ENCODE data around the gene NKAIN2. TPM values are rescaled to one million over a fixed set of nuclear protein-coding genes. Genes with fewer than 3 reads are reported as not detected.
"Not testable (repeated sequence)": the region's sequence is repeated elsewhere in the genome, so short reads cannot be mapped to it uniquely, and the experiment has no call there.

Gene NKAIN2
- total RNA-seq, 1 experiment from 2014 or later = 2.7 TPM

GRCh38 chr6:124389127-124389526 is 585.5 kb downstream of the NKAIN2 start:
- intact Hi-C loops (cut with micrococcal nuclease) = loop anchor here (5.0 to 10.0 kb wide), 2 partner anchors 184 to 587 kb away; partner anchors contain the start of gene NKAIN2
- Mint-ChIP-seq H3K4me3 (ENCODE audit: unreplicated experiment) (no peak overlapping the region), H3K27ac (ENCODE audit: low read depth, unreplicated experiment) (no peak overlapping the region), H3K36me3 (ENCODE audit: insufficient read depth, unreplicated experiment) (peaks cover 6% of the 10 kb centered on the region), H3K27me3 (ENCODE audit: insufficient read depth, unreplicated experiment) (no peaks in the 10 kb centered on the region), H3K9me3 (ENCODE audit: unreplicated experiment) (peaks cover 7% of the 10 kb centered on the region), H3K4me1 (ENCODE audit: insufficient read depth, unreplicated experiment) (no peaks in the 10 kb centered on the region)
- DNase-seq (ENCODE audit: unreplicated experiment) = peak; percentile 9
- CTCF ChIA-PET = interaction anchor here (1.0 kb wide), 1 partner anchor 157 kb away, joined by 3 read pairs; no protein-coding TSS in a partner anchor
- no peak for TF ChIP-seq CTCF (IDR thresholded peaks at IDR 0.05; ENCODE audit: unreplicated experiment)
- POLR2A ChIA-PET = no interaction called here
- BruUV-seq (replicated peaks) = no TSS peak

- no peak for TF ChIP-seq CTCF (IDR thresholded peaks at IDR 0.05; ENCODE audit: unreplicated experiment)
- DNase-seq (ENCODE audit: unreplicated experiment) = no peak
- intact Hi-C loops (cut with micrococcal nuclease) = no loop called here
- BruUV-seq (replicated peaks) = no TSS peak
- no peaks in the 10 kb centered on the region for H3K9me3 Mint-ChIP-seq (ENCODE audit: unreplicated experiment)
- no peaks in the 10 kb centered on the region for H3K4me1 Mint-ChIP-seq (ENCODE audit: insufficient read depth, unreplicated experiment)
- H3K27ac Mint-ChIP-seq (ENCODE audit: low read depth, unreplicated experiment) = no peak overlapping the region
- CTCF ChIA-PET = no interaction called here
- no peaks in the 10 kb centered on the region for H3K27me3 Mint-ChIP-seq (ENCODE audit: insufficient read depth, unreplicated experiment)
- H3K4me3 Mint-ChIP-seq (ENCODE audit: unreplicated experiment) = no peak overlapping the region
- H3K36me3 Mint-ChIP-seq (ENCODE audit: insufficient read depth, unreplicated experiment) = peaks cover 11% of the 10 kb centered on the region
- POLR2A ChIA-PET = no interaction called here
Observed at GRCh38 chr6:124393536-124393935, 589.9 kb downstream of the NKAIN2 start.

GRCh38 chr6:124396361-124396760 is 592.7 kb downstream of the NKAIN2 start:
- no peak overlapping the region for H3K4me3 Mint-ChIP-seq (ENCODE audit: unreplicated experiment)
- no peak overlapping the region for H3K27ac Mint-ChIP-seq (ENCODE audit: low read depth, unreplicated experiment)
- no peak for TF ChIP-seq CTCF (IDR thresholded peaks at IDR 0.05; ENCODE audit: unreplicated experiment)
- intact Hi-C loops (cut with micrococcal nuclease) = no loop called here
- CTCF ChIA-PET = no interaction called here
- no peaks in the 10 kb centered on the region for H3K4me1 Mint-ChIP-seq (ENCODE audit: insufficient read depth, unreplicated experiment)
- no peaks in the 10 kb centered on the region for H3K27me3 Mint-ChIP-seq (ENCODE audit: insufficient read depth, unreplicated experiment)
- H3K9me3 Mint-ChIP-seq (ENCODE audit: unreplicated experiment) = no peaks in the 10 kb centered on the region
- BruUV-seq (replicated peaks) = no TSS peak
- DNase-seq (ENCODE audit: unreplicated experiment) = no peak
- H3K36me3 Mint-ChIP-seq (ENCODE audit: insufficient read depth, unreplicated experiment) = peaks cover 12% of the 10 kb centered on the region
- POLR2A ChIA-PET = no interaction called here

GRCh38 chr6:124400261-124400999 is 596.8 kb downstream of the NKAIN2 start:
- peaks cover 5% of the 10 kb centered on the region for H3K36me3 Mint-ChIP-seq (ENCODE audit: insufficient read depth, unreplicated experiment)

GRCh38 chr6:124410425-124410824 is 606.8 kb downstream of the NKAIN2 start:
- CTCF ChIA-PET; DNase-seq (ENCODE audit: unreplicated experiment); H3K9me3 Mint-ChIP-seq (ENCODE audit: unreplicated experiment); H3K27me3 Mint-ChIP-seq (ENCODE audit: insufficient read depth, unreplicated experiment); BruUV-seq (replicated peaks); intact Hi-C loops (cut with micrococcal nuclease); POLR2A ChIA-PET; H3K27ac Mint-ChIP-seq (ENCODE audit: low read depth, unreplicated experiment); H3K4me3 Mint-ChIP-seq (ENCODE audit: unreplicated experiment); H3K36me3 Mint-ChIP-seq (ENCODE audit: insufficient read depth, unreplicated experiment); H3K4me1 Mint-ChIP-seq (ENCODE audit: insufficient read depth, unreplicated experiment): not testable (repeated sequence)

More at GRCh38 chr6:124400261-124400999, 596.8 kb downstream of the NKAIN2 start:
- peak; percentile 21 for TF ChIP-seq CTCF (IDR thresholded peaks at IDR 0.05; ENCODE audit: unreplicated experiment)
- CTCF ChIA-PET = interaction anchor here (0.6 to 1.0 kb wide), 5 partner anchors 67 to 716 kb away, joined by 3 to 4 read pairs (median 3); no protein-coding TSS in a partner anchor
- Mint-ChIP-seq H3K4me1 (ENCODE audit: insufficient read depth, unreplicated experiment) (peaks cover 6% of the 10 kb centered on the region), H3K27ac (ENCODE audit: low read depth, unreplicated experiment) (no peak overlapping the region), H3K27me3 (ENCODE audit: insufficient read depth, unreplicated experiment) (no peaks in the 10 kb centered on the region), H3K4me3 (ENCODE audit: unreplicated experiment) (no peak overlapping the region), H3K9me3 (ENCODE audit: unreplicated experiment) (no peaks in the 10 kb centered on the region)
- intact Hi-C loops (cut with micrococcal nuclease) = loop anchor here (1.0 to 5.0 kb wide), 2 partner anchors 395 to 452 kb away; no protein-coding TSS in a partner anchor
- no TSS peak for BruUV-seq (replicated peaks)
- peak; percentile 25 for DNase-seq (ENCODE audit: unreplicated experiment)
- POLR2A ChIA-PET = interaction anchor here (0.6 kb wide), 1 partner anchor 209 kb away, joined by 3 read pairs; no protein-coding TSS in a partner anchor

- BruUV-seq (replicated peaks); H3K27ac Mint-ChIP-seq (ENCODE audit: low read depth, unreplicated experiment); H3K9me3 Mint-ChIP-seq (ENCODE audit: unreplicated experiment); DNase-seq (ENCODE audit: unreplicated experiment); H3K36me3 Mint-ChIP-seq (ENCODE audit: insufficient read depth, unreplicated experiment); H3K4me3 Mint-ChIP-seq (ENCODE audit: unreplicated experiment); CTCF ChIA-PET; intact Hi-C loops (cut with micrococcal nuclease); POLR2A ChIA-PET; H3K4me1 Mint-ChIP-seq (ENCODE audit: insufficient read depth, unreplicated experiment); H3K27me3 Mint-ChIP-seq (ENCODE audit: insufficient read depth, unreplicated experiment): not testable (repeated sequence)
Observed at GRCh38 chr6:124412657-124413056, 609.0 kb downstream of the NKAIN2 start.
